NB4 (cell line): Measurements from ENCODE around the gene METRN.
A peak's percentile ranks its signal among the peaks of the same experiment; 100 is the strongest.

ENCODE experiments used
- DNase-seq: peaks from one replicate; pipeline ENCODE4 v3.0.0; 2010; ENCODE audit warnings: low read depth
- H3K4me3 ChIP-seq: one replicate; pipeline ENCODE4 v1.5.1; 2011; ENCODE audit warnings: mild to moderate bottlenecking, low read depth, low read length, moderate library complexity
- MYC ChIP-seq: IDR thresholded peaks from 2 replicates; pipeline ENCODE4 v1.6.1; 2011; ENCODE audit warnings: low read depth, low read length
- POLR2A ChIP-seq: IDR thresholded peaks from 2 replicates; pipeline ENCODE4 v1.6.1; 2011; ENCODE audit warnings: mild to moderate bottlenecking; ENCODE audit not compliant: insufficient read length; ENCODE audit errors: extremely low read depth
- TF ChIP-seq, protein P1 (sequence below): IDR thresholded peaks from 2 replicates; pipeline ENCODE4 v1.6.1; 2011; ENCODE audit warnings: low read depth, low read length
- TF ChIP-seq, protein P2 (sequence below): IDR thresholded peaks from one replicate; pipeline ENCODE4 v1.5.1; 2012; ENCODE audit warnings: low read depth, low read length

The METRN gene

DNA sequence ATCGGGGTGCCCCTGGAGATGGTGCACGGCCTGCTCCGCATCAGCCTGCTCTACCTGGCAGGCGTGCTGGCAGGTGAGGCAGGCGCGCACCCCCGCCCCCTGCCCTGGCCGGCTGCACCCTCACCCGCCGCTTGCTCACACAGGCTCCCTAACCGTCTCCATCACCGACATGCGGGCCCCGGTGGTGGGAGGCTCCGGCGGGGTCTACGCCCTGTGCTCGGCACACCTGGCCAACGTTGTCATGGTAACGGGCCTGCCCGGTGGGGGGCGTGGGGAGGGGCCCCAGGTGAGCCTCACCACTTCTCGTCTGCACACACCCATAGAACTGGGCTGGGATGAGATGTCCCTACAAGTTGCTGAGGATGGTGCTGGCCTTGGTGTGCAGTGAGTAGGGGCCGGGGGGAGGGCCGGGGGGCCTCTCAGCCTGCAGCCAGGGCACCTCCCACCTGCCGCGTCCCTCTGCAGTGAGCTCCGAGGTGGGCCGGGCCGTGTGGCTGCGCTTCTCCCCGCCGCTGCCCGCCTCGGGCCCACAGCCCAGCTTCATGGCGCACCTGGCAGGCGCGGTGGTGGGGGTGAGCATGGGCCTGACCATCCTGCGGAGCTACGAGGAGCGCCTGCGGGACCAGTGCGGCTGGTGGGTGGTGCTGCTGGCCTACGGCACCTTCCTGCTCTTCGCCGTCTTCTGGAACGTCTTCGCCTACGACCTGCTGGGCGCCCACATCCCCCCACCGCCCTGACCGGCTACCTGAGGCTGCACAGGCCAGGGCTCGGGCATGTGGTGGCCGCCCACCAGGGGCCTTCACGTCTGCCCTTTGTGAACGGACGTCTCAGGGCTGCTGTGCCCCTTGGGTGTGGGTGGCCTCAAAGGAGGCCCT is 37.4 kb upstream of the METRN start:
- TF ChIP-seq POLR2A (no peak), MYC (no peak)
- TF ChIP-seq, protein P1, sequence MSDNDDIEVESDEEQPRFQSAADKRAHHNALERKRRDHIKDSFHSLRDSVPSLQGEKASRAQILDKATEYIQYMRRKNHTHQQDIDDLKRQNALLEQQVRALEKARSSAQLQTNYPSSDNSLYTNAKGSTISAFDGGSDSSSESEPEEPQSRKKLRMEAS = no peak
- TF ChIP-seq, protein P2, sequence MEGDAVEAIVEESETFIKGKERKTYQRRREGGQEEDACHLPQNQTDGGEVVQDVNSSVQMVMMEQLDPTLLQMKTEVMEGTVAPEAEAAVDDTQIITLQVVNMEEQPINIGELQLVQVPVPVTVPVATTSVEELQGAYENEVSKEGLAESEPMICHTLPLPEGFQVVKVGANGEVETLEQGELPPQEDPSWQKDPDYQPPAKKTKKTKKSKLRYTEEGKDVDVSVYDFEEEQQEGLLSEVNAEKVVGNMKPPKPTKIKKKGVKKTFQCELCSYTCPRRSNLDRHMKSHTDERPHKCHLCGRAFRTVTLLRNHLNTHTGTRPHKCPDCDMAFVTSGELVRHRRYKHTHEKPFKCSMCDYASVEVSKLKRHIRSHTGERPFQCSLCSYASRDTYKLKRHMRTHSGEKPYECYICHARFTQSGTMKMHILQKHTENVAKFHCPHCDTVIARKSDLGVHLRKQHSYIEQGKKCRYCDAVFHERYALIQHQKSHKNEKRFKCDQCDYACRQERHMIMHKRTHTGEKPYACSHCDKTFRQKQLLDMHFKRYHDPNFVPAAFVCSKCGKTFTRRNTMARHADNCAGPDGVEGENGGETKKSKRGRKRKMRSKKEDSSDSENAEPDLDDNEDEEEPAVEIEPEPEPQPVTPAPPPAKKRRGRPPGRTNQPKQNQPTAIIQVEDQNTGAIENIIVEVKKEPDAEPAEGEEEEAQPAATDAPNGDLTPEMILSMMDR = no peak
- H3K4me3 ChIP-seq = no peak overlapping the region
- DNase-seq = no peak

DNA sequence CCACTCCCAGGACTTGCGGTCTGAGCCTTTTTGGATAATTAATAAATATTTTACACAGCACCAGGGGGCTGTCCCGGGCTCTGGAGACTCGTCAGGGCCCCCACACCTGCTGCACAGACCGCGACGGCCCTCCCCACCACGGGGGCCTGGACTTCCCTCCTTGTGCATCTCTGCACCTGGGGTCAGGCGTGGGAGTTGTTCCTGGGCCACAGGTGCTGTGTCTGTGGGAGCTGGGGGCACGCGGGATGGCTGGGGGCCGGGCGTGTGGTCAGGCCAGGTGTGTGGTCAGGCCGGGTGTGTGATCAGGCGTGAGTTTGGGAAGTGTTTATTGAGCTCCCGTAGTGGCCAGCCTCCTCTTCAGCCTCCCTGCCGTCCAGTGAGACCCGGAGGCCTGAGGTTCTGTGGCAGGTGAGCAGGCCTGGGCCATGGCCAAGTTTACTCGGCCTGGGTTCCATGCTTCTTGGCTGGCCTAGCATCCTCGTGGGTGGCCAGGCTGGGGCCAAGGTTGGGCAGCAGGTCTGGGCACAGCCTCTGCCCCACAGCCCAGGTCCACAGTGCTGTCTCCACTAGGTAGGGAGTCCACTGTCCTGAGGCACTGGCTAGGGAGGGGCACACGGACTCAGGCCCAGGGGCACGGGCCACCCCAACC is 36.6 kb upstream of the METRN start:
- no peak for TF ChIP-seq POLR2A
- TF ChIP-seq, protein P2 = no peak
- TF ChIP-seq MYC = no peak
- TF ChIP-seq, protein P1 = no peak
- no peak for DNase-seq
- no peak overlapping the region for H3K4me3 ChIP-seq

DNA sequence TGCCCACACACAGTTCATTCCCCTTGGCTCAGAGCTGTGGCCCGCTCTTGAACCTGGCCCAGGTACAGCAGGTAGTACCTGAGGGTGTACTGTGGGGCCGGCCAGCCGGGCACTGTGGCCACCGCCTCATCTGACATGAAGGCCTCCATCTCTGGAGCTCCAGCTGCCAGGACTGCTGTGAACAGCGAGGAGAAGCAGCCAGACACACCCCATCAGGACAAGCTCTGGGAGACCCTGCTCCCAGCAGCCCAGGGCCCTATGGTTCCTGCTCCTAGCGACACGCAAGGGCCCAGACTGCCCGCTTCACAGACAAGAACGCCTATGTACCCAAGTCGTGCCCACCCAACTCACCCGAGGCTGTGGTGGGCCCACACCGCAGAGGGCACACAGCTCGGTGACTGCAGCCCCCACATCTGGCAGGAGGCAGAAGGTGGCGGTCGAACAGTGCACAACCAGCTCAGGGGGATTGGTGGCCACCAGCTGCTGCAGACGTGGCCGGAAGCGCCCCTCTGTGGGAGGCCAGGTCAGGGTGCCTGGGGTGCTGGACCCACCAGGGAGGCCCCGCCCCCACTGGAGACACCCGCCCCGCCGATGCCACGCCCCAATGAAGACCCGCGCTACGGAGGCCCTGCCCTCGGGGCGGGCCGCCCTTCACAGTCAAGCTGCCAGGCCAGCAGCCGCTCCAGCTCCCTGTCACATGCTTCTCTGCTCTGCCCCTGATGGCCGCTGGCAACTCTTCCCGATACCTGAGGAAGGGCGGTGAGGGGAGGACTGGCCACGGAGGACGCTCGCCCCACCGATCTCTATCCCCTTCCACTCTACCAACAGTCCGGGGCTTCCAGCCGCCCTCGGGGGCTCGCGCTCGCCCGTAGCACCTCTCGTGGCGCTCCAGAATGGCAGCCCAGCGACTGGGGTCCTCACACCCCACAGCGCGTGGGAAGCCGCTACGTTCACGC is 35.8 kb upstream of the METRN start:
- peak overlapping the region; percentile 34 for H3K4me3 ChIP-seq
- DNase-seq = peak; percentile 70
- TF ChIP-seq MYC (peak; percentile 30; the same call in 1 of the 2 replicates), POLR2A (peak; percentile 37)
- TF ChIP-seq, protein P2 = no peak
- TF ChIP-seq, protein P1 = peak; percentile 58; the same call in 1 of the 2 replicates

DNA sequence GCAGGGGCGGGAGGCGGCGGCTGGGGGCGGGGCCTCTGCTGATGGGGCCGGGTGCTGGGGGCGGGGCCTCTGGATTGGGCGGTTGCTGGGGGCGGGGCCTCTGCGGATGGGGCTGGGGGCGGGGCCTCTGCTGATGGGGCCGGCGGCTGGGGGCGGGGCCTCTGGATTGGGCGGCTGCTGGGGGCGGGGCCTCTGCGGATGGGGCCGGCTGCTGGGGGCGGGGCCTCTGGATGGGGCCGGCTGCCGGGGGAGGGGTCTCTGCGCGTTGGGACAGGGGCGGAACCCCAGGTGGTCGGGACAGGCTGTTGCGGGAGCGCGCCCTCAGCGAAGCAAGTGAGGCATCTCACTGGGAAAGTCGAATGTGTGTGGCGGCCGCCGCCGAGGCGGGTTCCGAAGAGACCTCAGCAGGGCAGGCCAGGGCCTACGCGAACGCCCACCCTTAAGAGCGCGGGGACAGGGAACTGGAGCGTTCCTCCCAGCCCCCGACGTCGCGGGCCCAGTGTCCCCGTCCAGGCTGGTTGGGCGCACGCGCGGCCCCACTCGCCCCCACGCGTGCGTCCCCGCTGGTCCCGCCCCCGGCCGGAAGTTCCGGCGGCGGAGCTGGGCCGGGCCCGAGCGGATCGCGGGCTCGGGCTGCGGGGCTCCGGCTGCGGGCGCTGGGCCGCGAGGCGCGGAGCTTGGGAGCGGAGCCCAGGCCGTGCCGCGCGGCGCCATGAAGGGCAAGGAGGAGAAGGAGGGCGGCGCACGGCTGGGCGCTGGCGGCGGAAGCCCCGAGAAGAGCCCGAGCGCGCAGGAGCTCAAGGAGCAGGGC is 34.9 kb upstream of the METRN start, which contains the start of gene STUB1:
Gene STUB1, plus strand, starts transcription at position 597 of the 811 bp plus-strand sequence. Its CDS starts 116 bp downstream, at position 713.
- DNase-seq = peak; percentile 81
- H3K4me3 ChIP-seq = peak within 1 kb of the TSS; percentile 78
- TF ChIP-seq, protein P1 = no peak
- TF ChIP-seq POLR2A (peak; percentile 53), MYC (peak; percentile 48; the same call in 1 of the 2 replicates)

DNA sequence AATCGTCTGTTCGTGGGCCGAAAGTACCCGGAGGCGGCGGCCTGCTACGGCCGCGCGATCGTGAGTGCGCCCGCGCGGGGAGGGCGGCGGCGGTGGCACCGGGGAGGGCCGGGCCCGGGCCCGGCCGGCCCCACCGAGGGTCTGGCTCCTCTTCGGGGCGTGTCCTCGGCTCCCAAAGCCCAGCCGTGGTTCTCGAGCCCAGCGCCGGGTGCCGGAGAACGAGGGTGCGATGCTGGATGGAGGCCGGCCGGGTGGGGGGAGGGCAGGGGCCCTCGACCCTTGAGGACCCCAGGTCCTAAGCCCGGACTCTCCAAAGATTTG is 34.3 kb upstream of the METRN start:
- peak overlapping the region; percentile 78 for H3K4me3 ChIP-seq
- TF ChIP-seq, protein P2 = no peak
- TF ChIP-seq, protein P1 = no peak
- TF ChIP-seq MYC = no peak
- no peak for TF ChIP-seq POLR2A
- DNase-seq = no peak
